Liver (tissue), 9 donors: ENCODE results near the gene BCKDHB. TPM values are rescaled to one million over a fixed set of nuclear protein-coding genes. Genes with fewer than 3 reads are reported as not detected.

ENCODE experiments used
- DNase-seq: peaks from one replicate; pipeline ENCODE4 v3.0.0-alpha.2; 2017; ENCODE audit warnings: low spot score
- H3K27ac ChIP-seq, 2 donors: one replicate each; pipeline ENCODE4 v1.7.0; 2013; ENCODE audit warnings: inconsistent platforms in 2 of 2, low read length in 2 of 2, control low read depth in 1 of 2, low read depth in 1 of 2, mild to moderate bottlenecking in 1 of 2
- H3K27me3 ChIP-seq, 4 donors: one replicate each; pipeline versions ENCODE4 v1.6.1 to v1.7.0; 2013; ENCODE audit warnings: low read length in 3 of 4, inconsistent platforms in 1 of 4, mild to moderate bottlenecking in 1 of 4, moderate library complexity in 1 of 4; ENCODE audit not compliant: control insufficient read depth in 4 of 4, insufficient read depth in 4 of 4
- H3K36me3 ChIP-seq, 4 donors: one replicate each; pipeline versions ENCODE4 v1.6.1 to v1.7.0; 2013; ENCODE audit warnings: low read length in 3 of 4, mild to moderate bottlenecking in 3 of 4, low read depth in 1 of 4, moderate library complexity in 1 of 4; ENCODE audit not compliant: control insufficient read depth in 4 of 4, insufficient read depth in 3 of 4
- H3K4me1 ChIP-seq, 4 donors: one replicate each; pipeline versions ENCODE4 v1.6.1 to v1.7.0; 2013; ENCODE audit warnings: low read length in 3 of 4, mild to moderate bottlenecking in 3 of 4, moderate library complexity in 1 of 4; ENCODE audit not compliant: control insufficient read depth in 4 of 4, insufficient read depth in 4 of 4
- H3K4me3 ChIP-seq, 3 donors: one replicate each; pipeline versions ENCODE4 v1.6.1 to v1.7.0; 2013; ENCODE audit warnings: low read length in 3 of 3, control low read depth in 1 of 3, low read depth in 1 of 3, mild to moderate bottlenecking in 1 of 3
- H3K9ac ChIP-seq, 2 donors: one replicate each; pipeline ENCODE4 v1.7.0; 2013; ENCODE audit warnings: low read length in 2 of 2, mild to moderate bottlenecking in 2 of 2, moderate library complexity in 2 of 2, control low read depth in 1 of 2, low read depth in 1 of 2
- H3K9me3 ChIP-seq, 4 donors: one replicate each; pipeline versions ENCODE4 v1.6.1 to v1.7.0; 2013; ENCODE audit warnings: low read length in 3 of 4; ENCODE audit not compliant: control insufficient read depth in 4 of 4
- ATF3 ChIP-seq: IDR thresholded peaks from 2 replicates; pipeline ENCODE4 v1.6.1; 2016; ENCODE audit warnings: antibody characterized with exemption
- EGR1 ChIP-seq, 2 donors: IDR thresholded peaks; 2 replicates each; pipeline ENCODE4 v1.6.1; 2016 to 2018; ENCODE audit warnings: antibody characterized with exemption in 2 of 2, low read depth in 2 of 2
- FOXA1 ChIP-seq: IDR thresholded peaks from 2 replicates; pipeline ENCODE4 v1.6.1; 2016; ENCODE audit warnings: antibody characterized with exemption
- FOXA2 ChIP-seq: IDR thresholded peaks from 2 replicates; pipeline ENCODE4 v1.6.1; 2016; ENCODE audit warnings: antibody characterized with exemption
- GABPA ChIP-seq, 2 donors: IDR thresholded peaks in 1 of 2; conservative IDR thresholded peaks in 1 of 2; 2 replicates each; pipeline ENCODE4 v1.6.1; 2016; ENCODE audit warnings: antibody characterized with exemption in 2 of 2, mild to moderate bottlenecking in 1 of 2, moderate library complexity in 1 of 2
- HNF4A ChIP-seq, 2 donors: conservative IDR thresholded peaks; 2 replicates each; pipeline ENCODE4 v1.6.1; 2016; ENCODE audit warnings: antibody characterized with exemption in 2 of 2, mild to moderate bottlenecking in 2 of 2
- HNF4G ChIP-seq: IDR thresholded peaks from 2 replicates; pipeline ENCODE4 v1.6.1; 2016; ENCODE audit warnings: antibody characterized with exemption
- JUND ChIP-seq, 2 donors: IDR thresholded peaks; 2 replicates each; pipeline ENCODE4 v1.6.1; 2016; ENCODE audit warnings: antibody characterized with exemption in 2 of 2
- NR2F2 ChIP-seq: IDR thresholded peaks from 2 replicates; pipeline ENCODE4 v1.6.1; 2016; ENCODE audit warnings: antibody characterized with exemption
- RAD21 ChIP-seq, 2 donors: IDR thresholded peaks; 2 replicates each; pipeline ENCODE4 v1.6.1; 2016; ENCODE audit warnings: antibody characterized with exemption in 2 of 2, mild to moderate bottlenecking in 2 of 2
- REST ChIP-seq: IDR thresholded peaks from 2 replicates; pipeline ENCODE4 v1.6.1; 2016; ENCODE audit warnings: antibody characterized with exemption, mild to moderate bottlenecking
- RXRA ChIP-seq, 2 donors: IDR thresholded peaks; 2 replicates each; pipeline ENCODE4 v1.6.1; 2017 to 2018; ENCODE audit warnings: antibody characterized with exemption in 2 of 2, mild to moderate bottlenecking in 1 of 2
- SP1 ChIP-seq: IDR thresholded peaks from 2 replicates; pipeline ENCODE4 v1.6.1; 2018; ENCODE audit warnings: antibody characterized with exemption, mild to moderate bottlenecking
- TAF1 ChIP-seq: conservative IDR thresholded peaks from 2 replicates; pipeline ENCODE4 v1.6.1; 2016; ENCODE audit warnings: antibody characterized with exemption, mild to moderate bottlenecking
- YY1 ChIP-seq: IDR thresholded peaks from 2 replicates; pipeline ENCODE4 v1.6.1; 2016; ENCODE audit warnings: antibody characterized with exemption, mild to moderate bottlenecking
- ZBTB33 ChIP-seq: IDR thresholded peaks from 2 replicates; pipeline ENCODE4 v1.6.1; 2016; ENCODE audit warnings: antibody characterized with exemption
- WGBS: extraction: QIAGEN DNeasy Blood & Tissue Kit; methylation state at CpG from one replicate; pipeline ENCODE4 v1.1.7; 2013; 5-methylcytosine and 5-hydroxymethylcytosine counted together
- polyA plus RNA-seq, 2 donors: library from polyadenylated mRNA; stranded (reverse) in 1 of 2; unstranded in 1 of 2; fragments of 200-250 nt in 1 of 2; fragments of >200 nt in 1 of 2; fragmentation: Nextera tagmentation in 1 of 2; extraction: Ambion mirVana in 1 of 2; gene quantifications; one replicate each; pipeline versions ENCODE4 v1.2.1 to v1.2.3, GENCODE V29; 2013 to 2015
- total RNA-seq, 2 donors: library from RNA; depleted of rRNA; stranded (reverse); fragments of >200 nt; gene quantifications; one replicate each; pipeline ENCODE4 v1.2.3, GENCODE V29; 2014
- donor health status: healthy.
- donor health status: healthy.
- donor health status: healthy.
- donor health status: healthy.
- donor health status: healthy.

BCKDHB gene
- total and polyA plus RNA-seq, 4 donors, result 13.0 to 74.8 (median 31.6) TPM

- H3K27me3 ChIP-seq, result no peaks in the 10 kb centered on the region
- no peak overlapping the region for H3K9ac ChIP-seq
- H3K4me1 ChIP-seq, result no peaks in the 10 kb centered on the region
- H3K9me3 ChIP-seq, result no peaks in the 10 kb centered on the region
- no peak overlapping the region for H3K4me3 ChIP-seq
- WGBS, result 97% methylated on average over 1 of the region's 1 CpG
- H3K36me3 ChIP-seq, result peaks cover 0 to 17% (median 0%) of the 10 kb centered on the region in 4 donors
- TF ChIP-seq FOXA2 (no peak), EGR1 (IDR thresholded peaks at IDR 0.05; ENCODE audit: low read depth in 2 of 2) (no peak), YY1 (no peak), GABPA (IDR thresholded peaks at IDR 0.05 in 1 of 2, conservative IDR thresholded peaks at IDR 0.05 in 1 of 2) (no peak), HNF4G (no peak), ZBTB33 (no peak), HNF4A (conservative IDR thresholded peaks at IDR 0.05) (no peak), TAF1 (no peak), SP1 (no peak), FOXA1 (no peak), RXRA (IDR thresholded peaks at IDR 0.05) (no peak), RAD21 (IDR thresholded peaks at IDR 0.05) (no peak), ATF3 (no peak), JUND (IDR thresholded peaks at IDR 0.05) (no peak), REST (no peak), NR2F2 (no peak)
- H3K27ac ChIP-seq, result no peak overlapping the region
- no peak for DNase-seq
Measured at GRCh38 chr6:80148220-80148619, 41.7 kb downstream of the BCKDHB start.

- no peak for TF ChIP-seq ATF3
- no peak for TF ChIP-seq EGR1 (IDR thresholded peaks at IDR 0.05; ENCODE audit: low read depth in 2 of 2)
- no peak for TF ChIP-seq NR2F2
- TF ChIP-seq REST, result no peak
- no peak for TF ChIP-seq TAF1
- TF ChIP-seq RXRA (IDR thresholded peaks at IDR 0.05), result no peak
- TF ChIP-seq SP1, result no peak
- WGBS, result 95% methylated on average over 2 of the region's 2 CpGs
- no peak overlapping the region for H3K27ac ChIP-seq
Measured at GRCh38 chr6:80151635-80152034, 45.2 kb downstream of the BCKDHB start.

More at GRCh38 chr6:80151635-80152034, 45.2 kb downstream of the BCKDHB start:
- Histone ChIP-seq H3K36me3 (peaks cover 0 to 4% (median 0%) of the 10 kb centered on the region in 4 donors), H3K9me3 (no peaks in the 10 kb centered on the region), H3K4me1 (no peaks in the 10 kb centered on the region), H3K27me3 (no peaks in the 10 kb centered on the region), H3K9ac (no peak overlapping the region), H3K4me3 (no peak overlapping the region)
- no peak for DNase-seq
